Smooth muscle cell (in vitro differentiated cells): ENCODE measurements around the gene FADS2. TPM values are rescaled to one million over a fixed set of nuclear protein-coding genes. Genes with fewer than 3 reads are reported as not detected.
A peak's percentile ranks its signal among the peaks of the same experiment; 100 is the strongest.

ENCODE experiments used
- DNase-seq: peaks from one replicate; lab custom pipeline; 2025; ENCODE audit not compliant: unreplicated experiment; lab: John Stamatoyannopoulos, UW
- H2AFZ ChIP-seq: fragments of 200-600 bp; sonication (generic); 2 replicates; pipeline ENCODE4 v1.6.0; 2016; ENCODE audit warnings: antibody characterized with exemption, low read depth, mild to moderate bottlenecking
- H3F3A ChIP-seq: fragments of 200-600 bp; sonication (generic); 2 replicates; pipeline ENCODE4 v1.6.0; 2017; ENCODE audit warnings: antibody characterized with exemption, low read depth
- H3K27ac ChIP-seq: fragments of 200-600 bp; sonication (generic); 2 replicates; pipeline ENCODE4 v1.5.1; 2016; ENCODE audit warnings: low read depth, mild to moderate bottlenecking
- H3K27me3 ChIP-seq: fragments of 200-600 bp; sonication (generic); 2 replicates; pipeline ENCODE4 v1.6.1; 2016; ENCODE audit warnings: low read depth, mild to moderate bottlenecking
- H3K36me3 ChIP-seq: fragments of 200-600 bp; sonication (generic); 2 replicates; pipeline ENCODE4 v1.5.1; 2016; ENCODE audit warnings: low read depth
- H3K4me1 ChIP-seq: fragments of 200-600 bp; sonication (generic); 2 replicates; pipeline ENCODE4 v1.5.1; 2016; ENCODE audit warnings: low read depth
- H3K4me2 ChIP-seq: fragments of 200-600 bp; sonication (generic); 2 replicates; pipeline ENCODE4 v1.6.0; 2016; ENCODE audit warnings: mild to moderate bottlenecking
- H3K4me3 ChIP-seq: fragments of 200-600 bp; sonication (generic); 2 replicates; pipeline ENCODE4 v1.5.1; 2016; ENCODE audit warnings: mild to moderate bottlenecking
- H3K79me2 ChIP-seq: fragments of 200-600 bp; sonication (generic); 2 replicates; pipeline ENCODE4 v1.6.0; 2016; ENCODE audit warnings: low read depth, mild to moderate bottlenecking
- H3K9ac ChIP-seq: fragments of 200-600 bp; sonication (generic); 2 replicates; pipeline ENCODE4 v1.6.0; 2016; ENCODE audit warnings: low read depth
- H3K9me3 ChIP-seq: fragments of 200-600 bp; sonication (generic); replicated peaks from 2 replicates; pipeline ENCODE4 v1.5.1; 2016; ENCODE audit warnings: low read depth
- H4K20me1 ChIP-seq: fragments of 200-600 bp; sonication (generic); 2 replicates; pipeline ENCODE4 v1.6.0; 2016; ENCODE audit warnings: low read depth
- WGBS: methylation state at CpG from one replicate; pipeline ENCODE4 v1.1.7; 2016; ENCODE audit warnings: low lambda C conversion rate; 5-methylcytosine and 5-hydroxymethylcytosine counted together
- polyA plus RNA-seq: library from polyadenylated mRNA; unstranded; fragments of >200 nt; fragmentation: Nextera tagmentation; extraction: Ambion mirVana; gene quantifications from 2 replicates; pipeline ENCODE4 v1.2.1, GENCODE V29; 2016
- total RNA-seq: library from RNA; depleted of rRNA; stranded (reverse); fragments of >200 nt; gene quantifications from 2 replicates; pipeline ENCODE4 v1.2.3, GENCODE V29; 2014
- TF ChIP-seq, protein P1 (sequence below): fragments of 200-600 bp; sonication (generic); IDR thresholded peaks from 2 replicates; pipeline ENCODE4 v1.5.1; 2017; ENCODE audit warnings: borderline replicate concordance, mild to moderate bottlenecking, antibody characterized with exemption; ENCODE audit not compliant: insufficient read depth, poor library complexity, severe bottlenecking

FADS2 gene
- total and polyA plus RNA-seq, 2 experiments from 2014 or later = 279 to 495 TPM

GRCh38 chr11:61785837-61786402, 42.2 kb upstream of the FADS2 start:
- Histone ChIP-seq H3K9me3 (no peaks in the 10 kb centered on the region), H3K27me3 (no peaks in the 10 kb centered on the region), H3K36me3 (no peaks in the 10 kb centered on the region), H3K4me2 (no peak overlapping the region), H3K4me1 (no peaks in the 10 kb centered on the region), H3K79me2 (peaks cover 6% of the 10 kb centered on the region), H3F3A (peaks cover 13% of the 10 kb centered on the region), H3K4me3 (no peak overlapping the region), H3K27ac (peak overlapping the region; percentile 26), H4K20me1 (peaks cover 18% of the 10 kb centered on the region), H3K9ac (no peak overlapping the region), H2AFZ (no peak overlapping the region)
- TF ChIP-seq, protein P1, sequence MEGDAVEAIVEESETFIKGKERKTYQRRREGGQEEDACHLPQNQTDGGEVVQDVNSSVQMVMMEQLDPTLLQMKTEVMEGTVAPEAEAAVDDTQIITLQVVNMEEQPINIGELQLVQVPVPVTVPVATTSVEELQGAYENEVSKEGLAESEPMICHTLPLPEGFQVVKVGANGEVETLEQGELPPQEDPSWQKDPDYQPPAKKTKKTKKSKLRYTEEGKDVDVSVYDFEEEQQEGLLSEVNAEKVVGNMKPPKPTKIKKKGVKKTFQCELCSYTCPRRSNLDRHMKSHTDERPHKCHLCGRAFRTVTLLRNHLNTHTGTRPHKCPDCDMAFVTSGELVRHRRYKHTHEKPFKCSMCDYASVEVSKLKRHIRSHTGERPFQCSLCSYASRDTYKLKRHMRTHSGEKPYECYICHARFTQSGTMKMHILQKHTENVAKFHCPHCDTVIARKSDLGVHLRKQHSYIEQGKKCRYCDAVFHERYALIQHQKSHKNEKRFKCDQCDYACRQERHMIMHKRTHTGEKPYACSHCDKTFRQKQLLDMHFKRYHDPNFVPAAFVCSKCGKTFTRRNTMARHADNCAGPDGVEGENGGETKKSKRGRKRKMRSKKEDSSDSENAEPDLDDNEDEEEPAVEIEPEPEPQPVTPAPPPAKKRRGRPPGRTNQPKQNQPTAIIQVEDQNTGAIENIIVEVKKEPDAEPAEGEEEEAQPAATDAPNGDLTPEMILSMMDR = no peak
- no peak for DNase-seq
- WGBS = 97% methylated on average over 11 of the region's 11 CpGs

GRCh38 chr11:61787928-61788491, 40.1 kb upstream of the FADS2 start:
- Histone ChIP-seq H4K20me1 (peaks cover 18% of the 10 kb centered on the region), H3K79me2 (peaks cover 16% of the 10 kb centered on the region), H3K9ac (no peak overlapping the region), H3K4me1 (peaks cover 6% of the 10 kb centered on the region), H3K9me3 (no peaks in the 10 kb centered on the region), H3K4me3 (no peak overlapping the region), H3F3A (peaks cover 13% of the 10 kb centered on the region), H2AFZ (no peak overlapping the region), H3K36me3 (no peaks in the 10 kb centered on the region), H3K4me2 (no peak overlapping the region), H3K27me3 (no peaks in the 10 kb centered on the region), H3K27ac (no peak overlapping the region)
- 69% methylated on average over 9 of the region's 9 CpGs for WGBS
- TF ChIP-seq, protein P1 = peak; percentile 54
- DNase-seq = no peak

DNA sequence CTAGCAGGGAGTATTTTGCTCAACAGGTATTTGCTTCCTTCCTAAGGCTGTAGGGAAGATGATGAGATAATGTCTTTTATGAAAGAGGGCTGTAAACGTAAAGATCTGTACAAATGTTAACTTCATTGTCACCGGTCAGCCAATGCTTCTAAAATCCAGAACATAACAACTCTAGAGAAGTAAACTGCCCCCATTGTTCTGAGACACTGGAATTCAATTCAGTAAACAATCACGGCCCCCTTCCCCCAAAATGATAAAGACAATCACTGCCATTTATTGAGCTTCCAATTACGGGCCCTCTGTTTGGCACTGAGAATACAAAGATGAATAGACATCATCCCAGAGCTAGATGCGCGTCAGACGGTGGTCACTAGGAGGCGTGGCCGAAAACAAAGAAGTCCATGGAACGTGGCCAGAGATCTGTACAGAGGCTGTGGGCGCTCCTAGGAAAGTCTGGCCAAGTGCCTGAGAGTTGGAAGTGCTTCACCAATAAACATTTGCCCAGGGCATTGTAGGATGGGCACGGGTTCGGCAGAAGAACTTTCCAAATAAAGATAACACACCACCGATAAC, 36.3 kb upstream of the FADS2 start:
- peak; percentile 50 for DNase-seq
- H3K79me2 ChIP-seq = peaks cover 39% of the 10 kb centered on the region

More for the DNA sequence above, 36.3 kb upstream of the FADS2 start:
- Histone ChIP-seq H3K9me3 (no peaks in the 10 kb centered on the region), H3F3A (peaks cover 10% of the 10 kb centered on the region), H3K4me2 (peak overlapping the region; percentile 91), H3K9ac (peak overlapping the region; percentile 96), H3K27ac (peak overlapping the region; percentile 99), H4K20me1 (peaks cover 5% of the 10 kb centered on the region), H3K27me3 (no peaks in the 10 kb centered on the region), H3K4me1 (peaks cover 16% of the 10 kb centered on the region), H3K4me3 (peak overlapping the region; percentile 78), H2AFZ (peak overlapping the region; percentile 78), H3K36me3 (no peaks in the 10 kb centered on the region)
- TF ChIP-seq, protein P1 = no peak
- 9% methylated on average over 14 of the region's 14 CpGs for WGBS
